EL (cell line): ENCODE results near the gene RBM33.
"Not testable (repeated sequence)": the region's sequence is repeated elsewhere in the genome, so short reads cannot be mapped to it uniquely, and the experiment has no call there.

ENCODE experiments used
- DNase-seq: peaks from one replicate; pipeline ENCODE4 v3.0.0-alpha.2; 2016

RBM33 gene

GRCh38 chr7:155814316-155815276, 170.1 kb downstream of the RBM33 start:
- DNase-seq = no peak

- peak; percentile 45 for DNase-seq
These were observed 171.1 kb downstream of the RBM33 start for GRCh38 chr7:155815332-155816191.

- DNase-seq = no peak
These were observed 171.7 kb downstream of the RBM33 start for GRCh38 chr7:155816192-155816508.

GRCh38 chr7:155816996-155817395, 172.5 kb downstream of the RBM33 start:
- no peak for DNase-seq

GRCh38 chr7:155817515-155817914, 173.1 kb downstream of the RBM33 start:
- not testable (repeated sequence) for DNase-seq

- DNase-seq = no peak
These were observed 173.8 kb downstream of the RBM33 start for GRCh38 chr7:155818154-155818819.

GRCh38 chr7:155818820-155819168, 174.3 kb downstream of the RBM33 start:
- no peak for DNase-seq

GRCh38 chr7:155819186-155819585, 174.7 kb downstream of the RBM33 start:
- no peak for DNase-seq

- DNase-seq = no peak
These were observed 175.8 kb downstream of the RBM33 start for GRCh38 chr7:155820246-155820645.

GRCh38 chr7:155820788-155821187, 176.3 kb downstream of the RBM33 start:
- no peak for DNase-seq

GRCh38 chr7:155821851-155822250, 177.4 kb downstream of the RBM33 start:
- no peak for DNase-seq

- DNase-seq = peak; percentile 19
These were observed 179.9 kb downstream of the RBM33 start for GRCh38 chr7:155824227-155824886.

- DNase-seq = no peak
These were observed 180.9 kb downstream of the RBM33 start for GRCh38 chr7:155825336-155825735.

- no peak for DNase-seq
These were observed 185.5 kb downstream of the RBM33 start for GRCh38 chr7:155829796-155830470.
